Stimulated activated CD4-positive, alpha-beta T cell treated with anti-CD3 and anti-CD28 coated beads, Interleukin-4, amount 100 ng/mL, for 1 hour (primary cell): ENCODE results near the gene ADGRB3.
"Not testable (repeated sequence)": the region's sequence is repeated elsewhere in the genome, so short reads cannot be mapped to it uniquely, and the experiment has no call there.

Experiments used
- DNase-seq: peaks from one replicate; pipeline ENCODE4 v3.0.0-alpha.2; 2020

The ADGRB3 gene

DNA sequence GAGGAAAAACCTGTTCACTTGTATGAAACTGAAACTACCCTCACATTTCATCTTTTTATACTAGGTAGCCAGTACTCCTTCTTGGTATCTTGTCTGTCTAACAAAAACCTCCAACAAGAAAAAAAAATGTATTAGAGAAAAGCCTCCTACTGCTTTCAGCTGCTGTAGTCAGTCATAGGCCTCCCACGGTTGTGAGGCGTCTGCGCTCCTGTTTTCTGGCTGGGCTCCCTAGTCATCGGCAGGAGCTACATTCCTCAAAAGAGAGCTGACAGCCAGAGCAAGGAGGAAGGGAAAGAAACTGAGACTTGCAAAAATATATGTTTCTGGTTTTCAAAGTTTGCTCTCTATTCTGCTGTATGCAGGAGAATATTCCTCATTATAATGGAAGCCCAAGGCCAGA is 644.7 kb downstream of the ADGRB3 start:
- no peak for DNase-seq

DNA sequence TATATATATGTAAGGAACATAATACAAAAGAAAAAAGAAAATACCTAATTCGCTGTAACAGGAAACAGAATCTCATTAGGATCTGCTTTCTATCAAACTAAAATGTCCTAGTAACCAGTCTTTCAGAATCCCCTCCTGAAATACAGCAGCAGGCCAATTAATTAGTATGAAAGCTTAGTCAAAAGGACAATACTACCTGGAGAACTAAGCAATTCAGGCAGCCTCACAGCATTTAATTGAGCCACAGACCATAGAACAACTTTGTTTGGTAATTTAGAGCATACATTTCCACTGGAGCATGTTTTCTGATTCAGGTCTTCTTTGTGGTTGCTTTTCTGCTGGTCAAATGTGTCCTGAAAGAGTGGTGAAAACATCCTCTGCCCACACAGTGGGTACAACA is 645.8 kb downstream of the ADGRB3 start:
- no peak for DNase-seq

DNA sequence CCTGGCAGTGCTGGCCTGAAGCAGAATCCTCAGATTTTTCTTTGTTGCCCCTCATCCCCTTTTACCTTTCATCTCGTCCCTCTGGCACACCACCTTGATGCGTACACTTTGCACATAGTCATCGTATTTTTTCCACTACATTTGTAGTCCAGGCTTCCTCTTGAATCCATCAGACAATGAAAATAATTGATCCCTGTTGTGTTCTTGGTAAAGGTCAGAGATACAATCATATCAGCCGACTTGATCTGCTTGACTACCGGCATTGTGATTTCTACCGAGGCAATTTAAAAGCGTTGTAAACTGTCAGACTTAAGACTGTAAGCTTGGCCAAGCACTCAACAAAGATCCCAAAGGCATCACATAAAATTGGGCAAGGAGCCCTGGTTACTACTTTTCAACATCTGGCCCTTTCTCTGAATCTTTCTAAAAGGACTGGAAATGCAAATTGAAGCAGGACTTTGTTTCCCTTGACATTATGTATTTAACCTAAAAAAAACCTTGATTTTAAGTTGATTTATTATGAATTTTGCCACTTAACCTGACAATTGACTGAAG is 649.2 kb downstream of the ADGRB3 start:
- no peak for DNase-seq

DNA sequence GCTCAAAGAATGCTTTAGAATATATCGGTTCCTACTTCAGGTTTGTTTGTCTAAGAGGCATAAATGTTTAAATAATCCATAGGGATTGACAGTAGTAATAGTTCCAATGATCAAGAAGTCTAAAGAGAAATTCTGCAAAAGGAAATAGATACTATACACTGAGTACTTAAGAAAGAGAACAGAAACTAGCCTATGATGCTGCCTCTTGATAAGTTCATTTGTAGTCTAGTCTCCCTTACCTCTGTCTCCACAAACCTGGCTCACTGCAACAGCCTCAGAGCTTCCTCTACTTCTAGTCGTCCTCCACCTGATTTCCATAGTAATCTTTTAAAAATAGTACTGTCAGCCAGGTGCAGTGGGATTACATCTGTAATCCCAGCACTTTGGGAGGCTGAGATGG is 650.0 kb downstream of the ADGRB3 start:
- no peak for DNase-seq

DNA sequence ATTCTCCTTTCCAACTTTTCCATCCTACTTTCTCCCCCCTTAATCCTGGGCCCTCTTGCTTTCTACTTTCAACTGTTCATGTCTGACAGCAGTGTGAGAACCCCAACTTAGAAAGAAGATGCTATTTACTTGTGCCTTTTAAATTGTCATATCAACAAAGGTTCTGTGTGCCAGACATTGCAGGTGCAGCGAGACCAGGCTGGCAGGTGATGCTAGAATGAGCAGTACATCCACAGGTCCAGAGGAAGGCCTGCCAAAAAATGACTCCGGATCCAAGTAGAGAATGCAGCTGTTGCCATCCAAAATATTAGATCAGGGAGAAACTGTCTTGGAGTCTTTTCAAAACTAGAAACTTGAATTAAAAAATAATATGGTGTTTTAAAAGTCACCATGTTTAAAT is 651.2 kb downstream of the ADGRB3 start:
- no peak for DNase-seq

DNA sequence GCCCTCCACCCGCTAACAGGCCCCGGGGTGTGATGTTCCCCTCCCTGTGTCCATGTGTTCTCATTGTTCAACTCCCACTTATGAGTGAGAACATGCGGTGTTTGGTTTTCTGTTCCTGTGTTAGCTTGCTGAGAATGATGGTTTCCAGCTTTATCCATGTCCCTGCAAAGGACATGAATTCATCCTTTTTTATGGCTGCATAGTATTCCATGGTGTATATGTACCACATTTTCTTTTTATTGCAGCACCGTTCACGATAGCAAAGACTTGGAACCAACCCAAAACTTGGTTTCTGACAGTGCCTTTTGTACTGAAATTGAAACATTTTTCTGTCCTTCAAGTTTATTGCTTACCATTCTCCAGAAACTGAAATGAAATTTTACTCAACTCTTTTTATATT is 653.1 kb downstream of the ADGRB3 start:
- DNase-seq = not testable (repeated sequence)

DNA sequence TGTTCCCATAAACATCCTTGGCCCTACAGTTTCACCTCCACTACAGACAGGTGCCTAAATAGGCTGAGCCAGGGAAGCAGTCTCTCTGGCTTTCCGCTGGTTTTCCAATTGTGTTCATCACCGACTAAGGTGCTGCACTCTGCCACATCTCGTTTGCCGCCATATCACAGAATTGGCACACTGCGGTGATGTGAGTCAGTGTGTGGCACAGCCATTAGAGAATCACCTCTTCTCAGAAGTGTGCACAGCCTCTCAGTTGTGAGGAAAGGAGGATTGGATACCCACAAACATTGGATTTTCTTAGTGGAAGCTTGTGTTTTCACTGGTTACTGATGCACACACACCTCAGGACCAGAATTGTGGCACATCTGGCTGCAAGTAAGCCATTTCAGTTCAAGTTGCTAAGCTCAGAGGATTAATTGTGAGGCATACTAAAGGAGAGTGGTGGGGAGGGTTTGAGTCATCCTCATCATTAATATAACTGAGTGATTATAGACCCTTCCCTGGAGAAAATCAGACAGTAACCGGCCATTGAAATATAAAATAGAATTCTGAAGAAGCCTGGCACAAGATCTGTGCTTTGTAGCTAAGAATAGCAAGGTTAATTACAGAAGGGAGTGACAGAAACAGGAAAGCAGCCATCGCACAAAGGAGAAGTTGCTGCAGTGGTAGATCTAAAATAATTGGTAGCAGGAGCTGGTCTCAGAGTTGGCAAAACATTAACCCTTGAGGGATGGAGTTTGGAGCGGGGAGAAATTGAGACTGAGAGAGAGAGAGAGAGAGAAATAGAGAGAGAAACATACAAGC is 654.8 kb downstream of the ADGRB3 start:
- DNase-seq = no peak

DNA sequence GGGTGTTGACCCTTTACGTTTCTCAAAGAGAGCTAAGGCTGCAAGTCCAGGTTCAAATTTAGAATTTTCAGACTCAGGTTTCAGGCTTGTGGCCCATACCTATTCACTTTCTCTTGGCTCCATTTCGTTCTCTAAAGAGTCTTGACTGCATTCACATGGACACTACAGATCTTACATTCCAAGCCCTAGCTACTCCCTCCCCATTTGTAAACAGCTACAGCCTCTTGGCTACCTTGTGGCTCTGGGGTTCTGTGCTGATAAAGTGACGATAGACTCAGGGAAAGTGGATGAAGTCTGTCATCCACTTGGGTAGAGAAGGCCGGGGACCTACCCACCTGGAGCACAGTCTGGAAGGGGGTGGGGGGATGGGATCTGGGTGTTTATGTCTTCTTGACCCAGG is 658.4 kb downstream of the ADGRB3 start:
- no peak for DNase-seq

DNA sequence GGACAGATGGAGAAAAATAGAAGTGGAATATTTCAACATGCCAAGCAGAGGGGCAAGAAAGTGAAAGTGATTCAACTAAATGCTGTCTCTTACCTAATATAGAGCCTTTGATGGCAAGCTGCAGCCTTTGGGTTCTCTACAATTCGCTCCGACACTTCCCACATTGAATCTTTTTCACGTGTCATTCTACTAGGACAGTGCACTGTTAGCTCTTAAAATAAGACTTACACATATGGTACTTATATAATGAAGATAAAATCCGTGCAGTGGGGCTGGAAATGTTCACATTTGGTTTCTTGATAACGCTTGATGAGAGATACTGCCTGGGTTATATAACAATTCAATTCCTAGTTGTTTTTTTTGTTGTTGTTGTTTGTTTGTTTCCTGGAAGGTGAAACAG is 659.3 kb downstream of the ADGRB3 start:
- DNase-seq = no peak

DNA sequence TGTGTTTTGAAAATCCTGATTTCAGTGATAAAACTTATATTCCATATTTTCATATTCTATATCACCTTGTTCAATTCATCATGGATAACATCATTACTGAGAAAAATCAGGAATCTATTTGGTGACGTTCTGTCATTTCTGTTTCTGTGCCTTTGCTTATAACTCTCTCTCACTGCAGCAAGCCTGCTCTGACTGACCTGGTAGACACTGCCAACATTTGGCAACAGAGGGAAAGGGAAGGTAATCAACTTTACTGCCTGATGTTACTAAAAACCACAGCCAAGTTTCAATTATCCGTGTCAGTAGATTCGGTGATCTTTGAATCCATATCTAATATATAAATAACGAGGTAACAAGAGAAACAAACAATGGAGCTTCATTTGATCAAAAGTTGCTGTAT is 659.8 kb downstream of the ADGRB3 start:
- no peak for DNase-seq

DNA sequence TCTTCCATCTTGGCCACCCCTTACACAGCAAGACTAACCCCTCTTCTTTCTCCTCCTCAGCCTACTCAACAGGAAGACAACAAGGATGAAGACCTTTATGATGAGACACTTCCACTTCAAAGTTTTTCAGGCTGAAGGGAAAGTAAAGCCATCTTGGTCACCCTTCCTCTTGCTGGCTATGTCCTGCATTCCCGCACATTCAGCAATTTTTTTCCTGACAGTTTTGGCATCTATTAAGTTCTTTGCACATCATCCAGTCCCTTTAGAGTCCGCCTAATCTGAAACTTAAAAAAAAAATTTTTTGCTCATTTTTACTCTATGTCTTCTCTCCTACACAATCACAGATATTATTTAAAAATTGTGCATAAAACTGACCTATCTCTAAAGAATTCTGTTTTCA is 668.3 kb downstream of the ADGRB3 start:
- DNase-seq = no peak

DNA sequence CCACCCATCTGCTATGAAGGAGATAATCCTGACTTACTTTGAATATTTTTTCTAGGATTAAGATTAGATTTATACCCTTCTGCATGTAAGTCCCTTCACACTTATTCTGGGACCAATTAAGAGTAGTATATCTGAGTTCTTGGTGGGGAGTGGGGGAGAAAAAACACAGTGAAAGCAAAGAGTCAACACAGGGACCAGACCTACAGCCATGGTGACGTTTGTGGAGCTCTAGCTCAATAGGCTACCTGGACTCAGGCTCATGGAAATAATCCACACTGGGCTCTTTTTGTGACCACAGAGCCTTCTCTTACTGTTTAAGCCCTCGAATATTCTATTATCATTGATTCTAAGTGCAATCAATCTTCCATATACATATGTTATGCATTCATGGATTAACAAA is 670.4 kb downstream of the ADGRB3 start:
- no peak for DNase-seq

DNA sequence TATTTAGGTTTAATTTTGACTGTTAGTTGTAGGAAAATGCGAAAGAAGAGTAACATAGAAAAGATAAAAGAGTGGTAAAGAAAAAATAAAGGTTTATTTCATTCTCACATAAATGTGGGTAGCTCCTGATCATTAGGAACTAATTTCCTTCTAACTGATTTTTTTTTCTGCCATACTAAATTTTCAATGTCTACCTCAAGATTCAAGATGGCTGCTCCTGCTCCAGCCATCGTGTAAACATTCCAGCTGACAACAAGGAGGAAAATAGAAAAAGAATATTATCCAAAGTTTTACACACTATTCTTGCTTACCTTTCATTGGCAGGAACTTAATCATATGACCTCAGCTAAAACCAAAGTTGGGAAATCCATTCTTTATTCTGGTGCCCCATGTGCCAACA is 673.5 kb downstream of the ADGRB3 start:
- no peak for DNase-seq

DNA sequence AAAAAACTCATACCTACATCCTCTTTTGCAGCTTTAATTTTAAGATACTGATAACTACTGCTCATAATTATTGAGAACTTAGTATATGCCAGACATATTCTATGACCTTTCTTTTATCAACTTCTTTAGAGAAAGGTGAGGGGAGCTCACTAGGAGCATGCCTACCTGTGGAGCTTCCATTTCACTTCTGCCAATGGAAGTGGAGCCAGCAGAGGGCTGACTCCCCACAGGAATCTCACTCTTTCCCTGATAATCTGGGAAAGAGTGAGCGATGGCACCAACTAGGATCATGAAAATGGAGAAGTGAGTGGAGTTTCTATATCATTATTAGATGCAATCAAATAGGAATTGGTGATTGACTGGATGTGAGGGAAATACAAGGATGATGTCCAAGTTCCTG is 676.8 kb downstream of the ADGRB3 start:
- no peak for DNase-seq

DNA sequence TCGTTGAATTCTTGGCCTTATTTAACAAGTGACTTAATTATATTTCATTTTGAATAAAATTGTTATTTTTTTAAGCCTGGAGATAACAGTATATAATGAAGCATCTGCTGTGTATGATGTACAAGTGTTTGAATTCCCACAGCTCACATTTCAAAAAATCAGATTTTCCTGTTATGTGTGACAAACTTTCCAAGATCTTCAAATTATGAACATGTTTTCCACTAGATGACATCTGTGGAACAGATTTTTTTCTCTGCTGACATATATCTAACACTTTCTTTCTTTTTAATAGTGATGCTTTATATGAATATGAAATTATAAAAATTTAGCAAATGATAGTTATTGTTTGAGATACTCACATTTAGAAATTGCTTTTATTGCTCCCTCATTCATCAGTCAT is 678.9 kb downstream of the ADGRB3 start:
- no peak for DNase-seq

DNA sequence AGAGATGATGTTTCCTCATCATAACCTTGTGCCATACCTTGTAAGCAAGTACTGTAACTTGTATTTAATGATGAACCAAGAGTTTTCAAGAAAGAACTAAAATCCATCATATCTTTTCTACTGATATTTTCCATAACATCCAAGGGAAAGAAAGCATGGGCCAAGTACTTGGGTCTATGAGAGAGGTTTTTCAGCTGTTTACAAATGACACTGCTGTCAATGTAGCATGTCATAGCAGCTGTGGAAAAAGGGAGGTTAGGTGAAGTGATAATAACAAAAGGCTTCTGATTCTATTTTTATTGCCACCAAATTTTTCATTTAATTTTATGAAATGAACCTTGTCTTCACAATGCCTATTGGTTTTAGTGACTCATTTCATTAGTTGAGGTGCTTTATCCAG is 679.4 kb downstream of the ADGRB3 start:
- DNase-seq = no peak

DNA sequence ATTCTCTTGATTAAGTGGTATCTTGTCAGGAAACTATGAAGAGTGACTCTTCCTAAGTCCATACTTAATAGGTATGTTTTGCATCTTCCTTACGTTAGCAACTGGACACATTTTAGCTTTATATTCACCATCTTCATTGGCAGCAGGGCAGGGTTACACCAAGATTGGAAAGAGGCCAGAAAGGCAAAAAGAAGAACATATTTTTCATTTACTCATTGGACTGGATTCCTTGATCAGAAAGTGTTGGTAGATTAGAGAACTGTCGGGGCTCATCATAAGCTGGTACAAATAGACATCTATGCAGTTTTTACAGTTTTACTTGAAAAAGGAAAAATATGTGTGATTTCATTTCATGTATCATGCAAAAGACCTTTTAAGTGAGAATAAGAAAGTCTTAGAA is 696.8 kb downstream of the ADGRB3 start:
- no peak for DNase-seq

DNA sequence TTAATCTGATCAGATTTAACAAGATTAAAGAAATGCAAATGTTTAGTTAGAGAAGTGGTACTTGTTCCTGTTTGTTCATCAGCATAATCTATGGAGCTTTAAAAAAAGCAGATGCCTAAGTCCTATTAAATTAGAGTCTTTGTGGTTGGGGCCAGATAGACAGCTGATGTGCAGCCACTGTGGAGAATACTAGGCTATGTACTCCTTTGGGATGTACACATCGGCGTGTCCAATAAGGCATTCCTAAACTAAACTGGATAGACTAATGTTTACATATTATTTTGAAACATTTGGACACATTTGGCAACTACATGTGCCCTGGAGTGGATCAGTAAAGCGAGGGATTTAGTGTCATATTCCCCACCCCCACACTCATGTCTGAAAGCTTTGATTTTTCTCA is 702.2 kb downstream of the ADGRB3 start:
- DNase-seq = no peak

DNA sequence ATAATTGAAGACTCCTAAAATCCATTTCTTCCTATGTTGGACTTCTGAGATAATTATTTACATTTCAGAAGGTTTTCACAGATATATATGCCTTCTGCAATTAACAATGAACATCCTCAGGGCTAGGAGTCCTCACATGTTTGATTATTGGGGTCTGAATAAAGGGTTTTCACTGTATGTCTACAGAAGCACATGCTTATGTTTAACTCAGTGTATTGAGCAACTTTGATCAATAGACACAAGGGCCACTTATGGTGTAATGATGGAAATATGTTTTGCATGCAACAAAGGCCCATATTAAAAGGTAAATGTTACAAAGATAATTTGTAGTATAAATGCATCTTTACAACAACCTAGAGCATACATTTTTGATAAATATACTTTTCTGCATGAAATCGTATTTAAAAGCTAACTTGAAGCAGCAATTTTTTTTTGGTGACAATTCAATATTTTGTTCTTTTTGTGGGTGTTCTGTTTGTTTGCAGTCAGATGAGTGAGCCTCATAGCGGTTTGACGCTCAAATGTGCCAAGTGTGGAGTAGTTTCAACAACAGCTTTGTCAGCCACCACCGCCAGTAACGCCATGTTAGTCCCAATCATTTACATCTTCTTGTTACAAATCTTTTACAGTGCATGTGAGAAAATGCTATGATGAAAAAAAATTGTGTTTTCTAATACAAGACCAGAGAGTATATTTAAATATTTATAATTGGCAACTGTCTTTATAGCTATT is 703.5 kb downstream of the ADGRB3 start:
- DNase-seq = no peak

DNA sequence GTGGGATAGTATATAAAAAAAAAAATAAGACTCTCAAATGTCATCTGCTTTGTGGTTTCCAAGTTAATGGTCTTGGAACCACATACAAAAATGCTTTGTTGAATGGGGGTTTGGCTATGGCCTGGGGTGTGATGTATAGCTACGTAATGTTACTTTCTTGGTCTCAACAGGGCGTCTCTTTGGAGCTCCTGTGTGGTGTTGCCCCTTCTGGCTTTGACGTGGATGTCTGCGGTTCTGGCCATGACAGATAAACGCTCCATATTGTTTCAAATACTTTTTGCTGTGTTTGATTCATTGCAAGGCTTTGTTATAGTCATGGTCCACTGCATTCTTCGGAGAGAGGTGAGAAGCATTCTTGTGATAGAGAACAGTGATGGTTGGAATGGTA is 704.1 kb downstream of the ADGRB3 start:
- no peak for DNase-seq

DNA sequence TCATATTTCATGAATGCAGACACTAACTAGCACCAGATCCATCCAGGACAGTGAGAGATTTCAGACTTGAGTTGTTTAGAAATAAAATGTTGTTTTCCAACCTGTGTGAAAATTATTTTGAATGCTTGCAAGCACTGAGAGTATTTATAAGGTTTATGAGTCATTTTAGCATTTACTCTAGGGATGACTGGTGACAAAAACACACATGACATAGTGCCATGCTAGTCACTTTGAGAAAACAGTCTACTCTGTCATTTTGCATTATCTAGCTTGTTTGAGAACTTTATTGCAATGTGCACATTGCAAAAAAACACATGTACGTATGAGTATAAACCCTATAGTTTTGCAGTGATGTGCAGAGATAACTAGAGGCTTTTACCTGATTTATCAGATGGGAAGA is 705.1 kb downstream of the ADGRB3 start:
- DNase-seq = no peak

DNA sequence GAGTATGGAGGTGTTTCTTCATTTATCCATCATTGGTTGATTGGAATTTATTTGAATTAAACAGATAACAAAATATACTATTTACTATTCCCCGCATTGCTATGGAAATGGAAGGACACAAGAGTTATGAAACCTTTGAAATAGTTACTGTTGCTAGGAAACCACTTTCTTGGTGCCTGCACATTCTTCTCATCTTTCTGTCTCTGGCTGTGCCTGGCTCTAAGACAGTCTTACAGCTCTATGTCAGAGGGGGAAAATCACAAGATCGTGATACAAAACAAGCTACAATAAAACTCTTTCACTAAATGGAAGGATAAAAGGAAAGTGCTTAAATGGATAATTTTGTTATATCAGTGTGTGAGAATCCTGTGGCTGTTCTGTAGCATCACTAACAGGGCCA is 708.8 kb downstream of the ADGRB3 start:
- no peak for DNase-seq

DNA sequence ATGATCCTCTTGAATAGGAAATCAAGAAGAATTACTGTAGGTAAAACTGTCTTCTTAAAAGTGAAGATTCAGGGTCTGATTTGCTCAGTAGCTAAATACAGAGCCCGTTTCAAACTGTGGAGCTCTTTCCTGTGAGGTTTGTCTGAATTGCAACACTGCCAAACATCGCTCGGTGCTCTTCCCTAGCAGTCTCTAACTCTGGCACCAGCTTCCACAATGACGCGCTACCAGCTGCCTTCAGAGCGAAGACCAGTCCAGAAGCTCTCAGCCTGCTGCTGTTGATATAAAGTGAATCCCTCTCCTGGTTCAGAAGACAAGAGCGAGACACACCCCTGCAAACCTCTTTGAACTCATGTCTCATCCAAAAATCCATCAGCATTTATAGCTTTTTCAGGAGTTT is 714.7 kb downstream of the ADGRB3 start:
- DNase-seq = no peak

DNA sequence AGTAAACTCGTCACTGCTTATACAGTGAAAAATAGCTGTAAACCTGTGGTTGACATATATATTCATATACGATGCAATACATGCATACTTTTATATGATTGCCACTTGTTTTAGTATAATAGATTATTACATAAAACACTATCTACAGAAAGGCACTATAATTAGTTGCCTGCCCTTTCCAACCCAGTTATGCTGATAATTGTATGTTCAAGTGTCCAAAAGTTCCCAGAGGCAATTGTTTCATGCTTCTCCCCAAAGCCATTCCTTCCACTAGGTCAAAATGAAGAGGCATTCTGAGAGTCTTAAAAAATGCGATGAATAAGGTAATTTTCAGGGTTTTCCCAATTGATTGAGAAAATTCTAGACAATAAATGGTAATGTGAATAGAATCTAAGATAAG is 727.1 kb downstream of the ADGRB3 start:
- no peak for DNase-seq

DNA sequence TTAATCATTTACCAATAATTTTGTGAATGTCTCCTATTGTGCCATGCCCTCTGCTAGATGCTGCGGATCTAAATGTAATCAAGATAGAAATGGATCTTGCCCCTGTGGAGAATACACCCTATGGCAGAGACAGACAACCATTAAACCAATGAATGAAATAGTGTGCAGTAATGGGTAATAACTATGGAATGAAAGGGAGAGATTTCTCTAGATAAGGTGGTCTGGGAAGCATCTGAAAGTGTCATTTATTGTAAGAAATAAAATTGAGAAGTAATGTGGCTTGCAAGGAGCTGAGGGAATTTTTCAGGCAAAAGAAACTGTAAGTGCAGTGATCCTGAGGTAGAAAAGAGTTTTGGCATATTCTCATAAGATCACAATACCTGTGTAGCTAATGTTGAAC is 731.7 kb downstream of the ADGRB3 start:
- no peak for DNase-seq
